SK-N-MC (cell line): ENCODE data around the gene DICER1.
A peak's percentile ranks its signal among the peaks of the same experiment; 100 is the strongest.

Source experiments
- DNase-seq: peaks from one replicate; pipeline ENCODE4 v3.0.0-alpha.2; 2011; ENCODE audit warnings: low read depth, low spot score
- H3K27ac ChIP-seq: fragments of 200-600 bp; sonication (generic); 2 replicates; pipeline ENCODE4 v1.5.1; 2016; ENCODE audit warnings: mixed run types
- H3K36me3 ChIP-seq: fragments of 200-600 bp; sonication (generic); 2 replicates; pipeline ENCODE4 v1.6.1; 2017; ENCODE audit warnings: antibody characterized with exemption, low read length, mixed read lengths; ENCODE audit not compliant: insufficient read depth
- H3K4me3 ChIP-seq: fragments of 200-600 bp; sonication (generic); 2 replicates; pipeline ENCODE4 v1.5.1; 2016
- H3K9ac ChIP-seq: fragments of 200-600 bp; sonication (generic); 2 replicates; pipeline ENCODE4 v1.8.0; 2017; ENCODE audit warnings: mixed run types, mixed read lengths; ENCODE audit not compliant: insufficient read length
- H3K9me3 ChIP-seq: fragments of 200-600 bp; sonication (generic); 2 replicates; pipeline ENCODE4 v1.6.1; 2017; ENCODE audit warnings: low read depth, mild to moderate bottlenecking, antibody characterized with exemption, low read length, moderate library complexity, mixed read lengths
- EZH2 ChIP-seq: fragments of 200-600 bp; sonication (generic); IDR thresholded peaks from one replicate; pipeline ENCODE4 v1.6.1; 2017; ENCODE audit warnings: antibody characterized with exemption
- FOXP2 ChIP-seq: optimal IDR thresholded peaks from 2 replicates; pipeline ENCODE3; 2011; ENCODE audit warnings: mild to moderate bottlenecking, moderate library complexity; ENCODE audit not compliant: insufficient read depth; ENCODE audit errors: extremely low read length, control extremely low read depth
- POLR2AphosphoS5 ChIP-seq: IDR thresholded peaks from 2 replicates; pipeline ENCODE4 v1.6.1; 2012; ENCODE audit warnings: mild to moderate bottlenecking, low read depth, low read length, borderline replicate concordance

Gene DICER1

GRCh38 chr14:95132760-95133159, 24.6 kb downstream of the DICER1 start:
- DNase-seq = no peak
- Histone ChIP-seq H3K4me3 (no peak overlapping the region), H3K9ac (no peak overlapping the region), H3K9me3 (no peaks in the 10 kb centered on the region), H3K27ac (no peak overlapping the region), H3K36me3 (peaks cover 33% of the 10 kb centered on the region)
- TF ChIP-seq EZH2 (no peak), FOXP2 (no peak), POLR2AphosphoS5 (no peak)

- TF ChIP-seq EZH2 (no peak), POLR2AphosphoS5 (no peak), FOXP2 (no peak)
- Histone ChIP-seq H3K9ac (no peak overlapping the region), H3K36me3 (peaks cover 37% of the 10 kb centered on the region), H3K9me3 (no peaks in the 10 kb centered on the region), H3K4me3 (no peak overlapping the region), H3K27ac (no peak overlapping the region)
- no peak for DNase-seq
These were observed 26.8 kb downstream of the DICER1 start for GRCh38 chr14:95130549-95130948.

DNA sequence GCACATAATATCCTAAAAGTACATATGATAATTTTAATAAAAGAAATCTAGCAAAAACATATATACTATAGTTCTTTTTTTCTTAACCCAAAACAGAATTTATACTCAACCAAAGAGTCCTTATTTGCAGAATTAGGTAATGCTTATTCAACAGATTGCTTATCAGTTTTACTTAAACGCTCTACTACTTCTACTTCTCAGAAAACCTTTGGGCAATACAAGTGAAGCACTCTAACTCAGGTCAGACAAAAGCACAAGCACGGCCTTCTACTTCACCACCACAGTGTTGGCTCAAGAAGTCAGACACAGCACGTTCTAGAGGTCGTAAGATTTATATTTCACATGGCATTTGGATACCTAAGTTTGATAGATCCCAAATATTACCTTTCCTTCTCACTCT, 29.2 kb downstream of the DICER1 start:
- no peak overlapping the region for H3K27ac ChIP-seq
- no peaks in the 10 kb centered on the region for H3K9me3 ChIP-seq
- no peak for TF ChIP-seq POLR2AphosphoS5
- no peak for TF ChIP-seq FOXP2
- no peak for TF ChIP-seq EZH2
- no peak overlapping the region for H3K4me3 ChIP-seq
- H3K9ac ChIP-seq = no peak overlapping the region
- DNase-seq = no peak
- peaks cover 56% of the 10 kb centered on the region for H3K36me3 ChIP-seq

- H3K9ac ChIP-seq = no peak overlapping the region
- H3K27ac ChIP-seq = no peak overlapping the region
- TF ChIP-seq EZH2 = no peak
- no peak for TF ChIP-seq FOXP2
- H3K36me3 ChIP-seq = peaks cover 55% of the 10 kb centered on the region
- DNase-seq = no peak
- no peaks in the 10 kb centered on the region for H3K9me3 ChIP-seq
- no peak overlapping the region for H3K4me3 ChIP-seq
These were observed 29.8 kb downstream of the DICER1 start for GRCh38 chr14:95127531-95127911.

DNA sequence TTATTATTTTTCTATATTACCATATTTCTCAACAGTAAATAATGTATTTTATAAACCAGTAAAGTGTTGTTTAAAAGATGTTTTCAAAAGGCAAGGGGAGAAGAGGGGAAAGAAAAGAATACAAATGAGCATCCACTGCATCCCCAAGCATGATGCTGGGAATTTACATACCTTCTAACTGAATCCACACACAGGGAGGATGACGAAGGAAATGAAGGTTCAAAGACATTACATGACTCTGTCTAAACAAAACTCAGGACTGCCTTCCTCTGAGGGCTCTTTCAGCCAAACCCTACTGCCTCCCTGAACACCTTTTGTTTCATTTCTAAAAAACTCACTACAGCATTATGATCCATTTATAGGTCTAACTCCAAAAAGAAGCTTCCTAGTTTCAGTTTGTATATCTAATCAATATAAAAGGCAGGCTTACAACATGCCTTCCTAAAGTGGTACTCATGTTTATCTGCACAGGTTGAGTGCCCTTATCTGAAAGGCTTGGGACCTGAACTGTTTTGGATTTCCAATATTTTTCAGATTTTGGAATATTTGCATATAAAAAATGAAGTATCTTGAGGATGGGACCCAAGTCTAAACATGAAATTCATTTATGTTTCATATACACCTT, 30.3 kb downstream of the DICER1 start:
- Histone ChIP-seq H3K27ac (no peak overlapping the region), H3K36me3 (peaks cover 51% of the 10 kb centered on the region), H3K4me3 (no peak overlapping the region), H3K9me3 (no peaks in the 10 kb centered on the region), H3K9ac (no peak overlapping the region)
- DNase-seq = no peak
- TF ChIP-seq EZH2 = no peak
- no peak for TF ChIP-seq FOXP2
- no peak for TF ChIP-seq POLR2AphosphoS5

GRCh38 chr14:95125915-95126314, 31.4 kb downstream of the DICER1 start:
- Histone ChIP-seq H3K9me3 (no peaks in the 10 kb centered on the region), H3K4me3 (no peak overlapping the region), H3K9ac (no peak overlapping the region), H3K36me3 (peaks cover 54% of the 10 kb centered on the region), H3K27ac (peak overlapping the region; percentile 32; the same call in 1 of the 2 replicates)
- TF ChIP-seq EZH2 = no peak
- no peak for TF ChIP-seq POLR2AphosphoS5
- no peak for TF ChIP-seq FOXP2
- no peak for DNase-seq

GRCh38 chr14:95125221-95125620, 32.1 kb downstream of the DICER1 start:
- Histone ChIP-seq H3K27ac (peak overlapping the region; percentile 15; the same call in 1 of the 2 replicates), H3K36me3 (peaks cover 58% of the 10 kb centered on the region)

GRCh38 chr14:95123891-95124579, 33.3 kb downstream of the DICER1 start:
- TF ChIP-seq FOXP2 (no peak), POLR2AphosphoS5 (no peak), EZH2 (no peak)
- no peaks in the 10 kb centered on the region for H3K9me3 ChIP-seq
- H3K9ac ChIP-seq = no peak overlapping the region
- no peak overlapping the region for H3K27ac ChIP-seq
- no peak overlapping the region for H3K4me3 ChIP-seq
- peaks cover 64% of the 10 kb centered on the region for H3K36me3 ChIP-seq
- no peak for DNase-seq

More at GRCh38 chr14:95125221-95125620, 32.1 kb downstream of the DICER1 start:
- Histone ChIP-seq H3K9ac (no peak overlapping the region), H3K9me3 (no peaks in the 10 kb centered on the region), H3K4me3 (no peak overlapping the region)
- TF ChIP-seq EZH2 (no peak), POLR2AphosphoS5 (no peak), FOXP2 (no peak)
- DNase-seq = no peak

DNA sequence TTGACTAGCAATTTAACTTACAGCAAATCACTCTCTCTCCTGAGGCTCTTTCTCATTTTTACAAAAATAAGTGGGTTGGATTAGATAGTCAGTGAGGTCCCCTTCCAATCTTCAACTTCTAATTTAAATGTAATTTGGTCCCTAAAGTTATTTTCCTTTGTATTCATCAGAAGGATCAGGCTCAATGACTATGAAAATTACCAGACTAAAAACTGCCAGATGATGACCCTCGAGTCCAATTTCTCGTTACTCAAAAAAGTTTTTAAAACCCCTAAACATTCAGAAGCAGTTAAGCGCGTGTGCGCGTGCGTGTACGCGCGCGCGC, 34.7 kb downstream of the DICER1 start:
- TF ChIP-seq FOXP2 (no peak), EZH2 (no peak), POLR2AphosphoS5 (no peak)
- no peak for DNase-seq
- Histone ChIP-seq H3K9ac (no peak overlapping the region), H3K9me3 (no peaks in the 10 kb centered on the region), H3K36me3 (peaks cover 68% of the 10 kb centered on the region), H3K27ac (peak overlapping the region; percentile 81), H3K4me3 (no peak overlapping the region)
